HG03558 (cell line): ENCODE results near the gene BLTP2.
"Not testable (repeated sequence)": the region's sequence is repeated elsewhere in the genome, so short reads cannot be mapped to it uniquely, and the experiment has no call there.

ENCODE experiments used
- ATAC-seq: cut with Tn5 transposase; IDR thresholded peaks from one replicate; pipeline ENCODE4 v1.9.1; 2021; ENCODE audit warnings: moderate number of reproducible peaks; ENCODE audit not compliant: unreplicated experiment; ENCODE audit errors: extremely low read depth

The BLTP2 gene

GRCh38 chr17:28644787-28645575 is at the start of gene BLTP2:
BLTP2 (minus strand) TSS chr17:28645158; CDS start chr17:28645056, 102 bp downstream.
- peak; percentile 71 for ATAC-seq

GRCh38 chr17:28693869-28694268 is 48.9 kb upstream of the BLTP2 start:
- no peak for ATAC-seq

DNA sequence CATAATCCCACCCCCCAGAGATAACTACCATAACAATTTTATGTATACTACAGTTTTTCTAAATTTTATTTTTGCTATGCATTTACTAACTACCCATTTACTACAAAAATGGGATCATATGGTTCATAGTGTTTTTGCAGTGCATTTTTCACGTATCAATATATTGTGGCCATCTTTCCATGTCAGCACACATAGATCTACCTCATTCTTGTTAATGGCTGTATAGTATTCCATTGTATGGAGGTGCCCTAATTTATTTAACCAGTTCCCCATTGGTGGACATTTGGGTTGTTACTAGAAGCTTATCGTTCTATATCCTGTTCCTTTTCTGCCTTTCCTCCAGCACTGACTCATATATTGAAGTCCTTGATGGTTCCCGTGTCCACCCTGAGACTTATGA is 44.1 kb upstream of the BLTP2 start:
- ATAC-seq, result no peak

DNA sequence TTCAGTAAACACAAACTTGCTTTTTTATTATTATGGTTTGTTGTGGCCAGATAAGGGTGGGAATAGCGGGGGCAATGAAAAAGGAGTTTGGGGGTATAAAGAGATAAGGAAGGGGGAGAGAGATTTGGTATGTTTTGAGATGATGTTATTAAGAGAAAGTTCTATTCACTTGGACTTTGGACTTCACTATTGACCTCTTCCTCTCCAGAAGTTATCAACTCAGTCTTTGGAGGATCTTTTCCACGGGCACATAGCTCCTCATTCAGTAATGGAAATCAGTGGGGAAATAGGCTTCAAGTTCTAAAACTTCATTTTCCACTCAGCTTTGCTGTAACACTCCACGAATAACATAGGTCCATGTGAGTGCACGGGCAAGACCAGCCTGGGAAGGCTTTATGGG is 43.5 kb upstream of the BLTP2 start:
- ATAC-seq, result no peak

DNA sequence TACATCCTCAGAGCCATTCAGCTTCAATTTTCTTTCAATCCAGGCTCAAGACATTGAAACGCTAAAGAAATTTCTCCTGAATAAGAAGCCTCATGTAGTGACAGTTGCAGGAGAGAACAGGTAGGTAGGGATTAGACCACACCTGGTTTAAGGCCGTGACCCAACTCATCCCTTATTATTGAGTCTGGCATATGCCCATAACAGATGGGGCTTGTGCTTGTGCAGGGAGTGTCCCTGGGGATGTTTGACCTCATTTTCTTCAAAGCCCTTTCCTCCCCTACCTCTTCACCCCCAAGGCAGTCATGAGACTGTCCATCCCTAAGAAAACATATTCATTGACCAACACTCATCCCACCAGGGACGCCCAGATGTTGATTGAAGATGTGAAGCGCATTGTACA is 41.3 kb upstream of the BLTP2 start:
- no peak for ATAC-seq

- no peak for ATAC-seq
Observed at GRCh38 chr17:28685366-28685765, 40.4 kb upstream of the BLTP2 start.

GRCh38 chr17:28684963-28685362 is 40.0 kb upstream of the BLTP2 start:
- no peak for ATAC-seq

DNA sequence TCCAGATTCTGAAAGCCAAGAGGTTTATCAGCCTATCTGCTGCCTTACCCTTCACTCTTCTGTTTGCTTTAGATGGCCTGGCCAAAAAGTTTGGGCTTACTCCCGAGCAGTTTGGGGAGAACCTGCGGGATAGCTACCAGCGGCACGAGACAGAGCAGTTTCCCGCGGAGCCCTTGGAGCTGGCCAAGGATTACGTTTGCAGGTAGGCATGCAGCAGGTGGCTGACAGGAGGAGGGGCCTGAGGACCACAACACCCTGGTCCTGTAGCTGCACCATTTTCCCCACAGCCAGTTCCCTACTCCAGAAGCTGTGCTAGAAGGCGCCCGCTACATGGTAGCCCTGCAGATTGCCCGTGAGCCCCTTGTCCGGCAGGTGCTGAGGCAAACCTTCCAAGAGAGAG is 37.7 kb upstream of the BLTP2 start:
- no peak for ATAC-seq

DNA sequence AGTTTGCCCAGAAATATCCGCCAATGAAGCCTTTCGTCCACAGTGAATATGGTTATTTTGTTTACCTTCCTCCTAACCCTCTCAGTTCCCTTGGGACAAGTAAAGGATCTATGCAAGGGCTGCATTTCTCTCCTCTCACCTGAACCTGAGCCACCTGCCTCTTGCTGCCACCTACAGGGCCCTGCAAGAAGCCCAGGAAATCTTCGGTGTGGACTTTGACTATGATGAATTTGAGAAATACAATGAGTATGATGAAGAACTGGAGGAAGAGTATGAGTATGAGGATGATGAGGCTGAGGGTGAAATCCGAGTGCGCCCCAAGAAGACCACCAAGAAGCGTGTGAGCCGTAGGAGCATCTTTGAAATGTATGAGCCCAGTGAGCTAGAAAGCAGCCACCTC is 31.0 kb upstream of the BLTP2 start:
- no peak for ATAC-seq

GRCh38 chr17:28675490-28675889 is 30.5 kb upstream of the BLTP2 start:
- no peak for ATAC-seq

GRCh38 chr17:28669918-28670317 is 25.0 kb upstream of the BLTP2 start:
- no peak for ATAC-seq

- ATAC-seq, result no peak
Observed at GRCh38 chr17:28667870-28668269, 22.9 kb upstream of the BLTP2 start.

GRCh38 chr17:28665994-28666393 is 21.0 kb upstream of the BLTP2 start:
- ATAC-seq, result no peak

GRCh38 chr17:28663723-28664122 is 18.8 kb upstream of the BLTP2 start:
- ATAC-seq, result no peak

GRCh38 chr17:28662527-28662829 is 17.5 kb upstream of the BLTP2 start:
- no peak for ATAC-seq

DNA sequence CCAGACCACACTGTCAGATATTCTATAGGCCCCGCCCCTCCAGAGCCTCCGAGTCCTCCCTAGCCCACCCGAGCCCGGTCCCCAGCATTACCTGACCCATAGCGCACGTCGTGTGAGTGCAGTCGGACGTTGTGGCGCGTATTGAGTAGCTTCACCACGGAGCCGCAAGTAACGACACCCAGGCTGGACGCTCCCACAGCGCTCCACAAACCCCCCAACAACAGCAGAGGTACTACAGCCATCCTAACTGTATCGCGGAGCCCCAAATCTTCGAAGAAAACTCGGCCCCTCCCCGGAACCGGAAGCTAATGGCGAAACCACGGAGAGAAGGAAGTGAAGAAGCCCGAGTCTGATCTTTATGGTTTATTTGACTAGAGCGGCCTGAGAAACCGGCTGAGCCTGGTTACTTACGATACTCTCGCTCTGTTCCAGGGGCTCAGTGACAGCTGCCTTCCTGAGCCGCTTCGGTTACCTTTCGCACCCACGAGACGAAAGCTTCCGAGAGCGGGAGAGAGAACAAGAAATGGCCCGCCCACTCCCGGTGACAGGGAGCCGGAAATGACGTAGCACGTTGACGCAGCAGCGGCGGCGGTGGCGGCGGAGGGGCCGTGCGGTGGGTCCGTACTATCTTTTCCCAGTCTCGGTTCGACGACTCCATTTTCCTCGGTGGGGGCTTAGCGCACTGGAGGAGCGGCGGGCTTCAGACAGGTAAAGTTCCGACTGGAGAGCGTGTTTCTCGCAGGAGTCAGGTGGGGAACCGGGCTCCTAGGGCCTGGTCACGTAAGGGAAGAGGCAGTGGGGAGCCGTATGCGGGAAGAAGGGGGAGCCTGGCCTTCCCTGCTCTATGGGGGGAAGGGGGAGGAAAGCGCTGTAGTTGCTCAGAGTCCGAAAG is 16.9 kb upstream of the BLTP2 start, which contains the start of the genes SDF2 and SUPT6H:
SDF2 (minus strand) TSS at position 272 of the 892 bp plus-strand sequence; CDS start at position 242, 30 bp downstream.
SUPT6H (plus strand) TSS at position 571 of the 892 bp plus-strand sequence. CDS start 11,197 bp downstream, outside the sequence.
- ATAC-seq, result no peak

DNA sequence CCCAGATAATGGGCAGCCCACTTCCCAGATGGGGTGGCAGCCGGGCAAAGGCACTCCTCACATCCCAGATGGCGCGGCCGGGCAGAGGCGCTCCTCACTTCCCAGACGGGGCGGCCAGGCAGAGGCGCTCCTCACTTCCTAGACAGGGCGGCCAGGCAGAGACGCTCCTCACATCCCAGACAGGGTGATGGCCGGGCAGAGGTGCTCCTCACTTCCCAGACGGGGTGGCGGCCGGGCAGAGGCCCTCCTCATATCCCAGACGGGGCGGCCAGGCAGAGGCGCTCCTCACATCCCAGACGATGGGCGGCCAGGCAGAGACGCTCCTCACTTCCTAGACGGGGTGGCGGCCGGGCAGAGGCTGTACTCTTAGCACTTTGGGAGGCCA is 14.5 kb upstream of the BLTP2 start:
- not testable (repeated sequence) for ATAC-seq

- not testable (repeated sequence) for ATAC-seq
Observed at GRCh38 chr17:28658766-28659496, 14.0 kb upstream of the BLTP2 start.

- not testable (repeated sequence) for ATAC-seq
Observed at GRCh38 chr17:28658342-28658741, 13.4 kb upstream of the BLTP2 start.

- no peak for ATAC-seq
Observed at GRCh38 chr17:28657756-28658155, 12.8 kb upstream of the BLTP2 start.

- no peak for ATAC-seq
Observed at GRCh38 chr17:28655160-28655559, 10.2 kb upstream of the BLTP2 start.
